HepG2 (cell line): ENCODE data around the gene RHBDL1. TPM values are rescaled to one million over a fixed set of nuclear protein-coding genes. Genes with fewer than 3 reads are reported as not detected.

Experiments used
- ARNT2 ChIP-seq: sonication (generic); formaldehyde crosslinking; IDR thresholded peaks from 2 replicates; pipeline ENCODE4 v1.8.0; 2022; ENCODE audit warnings: mild to moderate bottlenecking, low read depth, missing genetic modification reagents, moderate library complexity
- DR1 ChIP-seq: sonication (generic); formaldehyde crosslinking; IDR thresholded peaks from 2 replicates; pipeline ENCODE4 v1.8.0; 2021; ENCODE audit warnings: mild to moderate bottlenecking, missing genetic modification reagents, inconsistent platforms
- ERF ChIP-seq: IDR thresholded peaks from 2 replicates; pipeline ENCODE4 v1.6.1; 2018; ENCODE audit warnings: missing biosample characterization, missing genetic modification reagents
- HIVEP1 ChIP-seq: sonication (generic); formaldehyde crosslinking; IDR thresholded peaks from 2 replicates; pipeline ENCODE4 v1.4.0; 2020; ENCODE audit warnings: mild to moderate bottlenecking, missing genetic modification reagents
- ISL2 ChIP-seq: sonication (generic); formaldehyde crosslinking; IDR thresholded peaks from 2 replicates; pipeline ENCODE4 v1.5.0; 2020; ENCODE audit warnings: missing genetic modification reagents
- MAFF ChIP-seq: IDR thresholded peaks from 2 replicates; pipeline ENCODE4 v1.6.1; 2011; ENCODE audit warnings: low read depth, low read length, improper control_type of control experiment
- PCBP2 ChIP-seq: fragments of 200-400 bp; formaldehyde crosslinking; optimal IDR thresholded peaks from 2 replicates; pipeline ENCODE3; 2018; ENCODE audit warnings: low read length, low read depth; ENCODE audit not compliant: poor library complexity, severe bottlenecking
- SMAD3 ChIP-seq: sonication (generic); formaldehyde crosslinking; IDR thresholded peaks from 2 replicates; pipeline ENCODE4 v1.4.0; 2020; ENCODE audit warnings: missing genetic modification reagents
- SNRNP70 ChIP-seq: fragments of 200-400 bp; formaldehyde crosslinking; IDR thresholded peaks from 2 replicates; pipeline ENCODE4 v1.6.1; 2017; ENCODE audit warnings: mild to moderate bottlenecking, low read depth, low read length, moderate library complexity
- SOX6 ChIP-seq, 2 experiments: fragments of 450-650 bp in 1 of 2; sonication (generic) in 1 of 2; formaldehyde crosslinking in 1 of 2; IDR thresholded peaks; 2 replicates each; pipeline versions ENCODE4 v1.4.0 to v1.6.1; 2017 to 2020; ENCODE audit warnings: antibody characterized with exemption in 1 of 2, mild to moderate bottlenecking in 1 of 2, missing genetic modification reagents in 1 of 2
- TP53 ChIP-seq: sonication (generic); formaldehyde crosslinking; conservative IDR thresholded peaks from 2 replicates; pipeline ENCODE4 v1.4.0; 2020; ENCODE audit warnings: missing genetic modification reagents
- ZNF136 ChIP-seq: sonication (generic); formaldehyde crosslinking; IDR thresholded peaks from 2 replicates; pipeline ENCODE4 v1.8.1; 2022; ENCODE audit warnings: low read depth, mild to moderate bottlenecking, moderate library complexity, missing genetic modification reagents
- ZNF263 ChIP-seq: sonication (generic); formaldehyde crosslinking; IDR thresholded peaks from 2 replicates; pipeline ENCODE4 v1.4.0; 2020; ENCODE audit warnings: missing genetic modification reagents
- ZNF552 ChIP-seq: sonication (generic); formaldehyde crosslinking; IDR thresholded peaks from 2 replicates; pipeline ENCODE4 v1.9.0; 2022; ENCODE audit warnings: missing genetic modification reagents, mild to moderate bottlenecking, borderline replicate concordance
- ZNF619 ChIP-seq: sonication (generic); formaldehyde crosslinking; IDR thresholded peaks from 2 replicates; pipeline ENCODE4 v1.4.0; 2020; ENCODE audit warnings: mild to moderate bottlenecking, missing genetic modification reagents
- polyA plus RNA-seq, 8 experiments: library from polyadenylated mRNA; depleted of rRNA in 3 of 8; stranded (reverse) in 7 of 8; unstranded in 1 of 8; fragments of >200 nt; fragmentation: Illumina TruSeq in 4 of 8; extraction: Trizol in 4 of 8; gene quantifications; 2 replicates each; pipeline versions ENCODE4 v1.2.1 to v1.2.3, GENCODE V29; 2011 to 2016; ENCODE audit warnings: low read depth in 4 of 8, missing spikeins in 1 of 8, mixed read lengths in 1 of 8; ENCODE audit not compliant: insufficient read depth in 1 of 8
- total RNA-seq, 5 experiments: library from RNA; depleted of rRNA; stranded (reverse); fragments of >200 nt; fragmentation: Illumina TruSeq; extraction: Trizol; gene quantifications; 2 replicates each; pipeline ENCODE4 v1.2.3, GENCODE V29; 2016; ENCODE audit warnings: low read depth in 1 of 5
- TF ChIP-seq, protein P1 (sequence below): sonication (generic); formaldehyde crosslinking; IDR thresholded peaks from 2 replicates; pipeline ENCODE4 v1.4.0; 2020; ENCODE audit warnings: missing genetic modification reagents
- TF ChIP-seq, protein P2 (sequence below): sonication (generic); formaldehyde crosslinking; IDR thresholded peaks from 2 replicates; pipeline ENCODE4 v1.4.0; 2020; ENCODE audit warnings: missing genetic modification reagents
- TF ChIP-seq, protein P3 (sequence below): sonication (generic); formaldehyde crosslinking; IDR thresholded peaks from 2 replicates; pipeline ENCODE4 v1.5.0; 2020; ENCODE audit warnings: mild to moderate bottlenecking, missing genetic modification reagents
- TF ChIP-seq, protein P4 (sequence below): sonication (generic); formaldehyde crosslinking; IDR thresholded peaks from 2 replicates; pipeline ENCODE4 v1.5.1; 2020; ENCODE audit warnings: mild to moderate bottlenecking, missing genetic modification reagents, moderate library complexity

Gene RHBDL1
- total and polyA plus RNA-seq, 2 of the 13 experiments (the other 11 are each of a cell fraction or from before 2014, with no cell fraction given): 1.8 to 3.8 TPM

DNA sequence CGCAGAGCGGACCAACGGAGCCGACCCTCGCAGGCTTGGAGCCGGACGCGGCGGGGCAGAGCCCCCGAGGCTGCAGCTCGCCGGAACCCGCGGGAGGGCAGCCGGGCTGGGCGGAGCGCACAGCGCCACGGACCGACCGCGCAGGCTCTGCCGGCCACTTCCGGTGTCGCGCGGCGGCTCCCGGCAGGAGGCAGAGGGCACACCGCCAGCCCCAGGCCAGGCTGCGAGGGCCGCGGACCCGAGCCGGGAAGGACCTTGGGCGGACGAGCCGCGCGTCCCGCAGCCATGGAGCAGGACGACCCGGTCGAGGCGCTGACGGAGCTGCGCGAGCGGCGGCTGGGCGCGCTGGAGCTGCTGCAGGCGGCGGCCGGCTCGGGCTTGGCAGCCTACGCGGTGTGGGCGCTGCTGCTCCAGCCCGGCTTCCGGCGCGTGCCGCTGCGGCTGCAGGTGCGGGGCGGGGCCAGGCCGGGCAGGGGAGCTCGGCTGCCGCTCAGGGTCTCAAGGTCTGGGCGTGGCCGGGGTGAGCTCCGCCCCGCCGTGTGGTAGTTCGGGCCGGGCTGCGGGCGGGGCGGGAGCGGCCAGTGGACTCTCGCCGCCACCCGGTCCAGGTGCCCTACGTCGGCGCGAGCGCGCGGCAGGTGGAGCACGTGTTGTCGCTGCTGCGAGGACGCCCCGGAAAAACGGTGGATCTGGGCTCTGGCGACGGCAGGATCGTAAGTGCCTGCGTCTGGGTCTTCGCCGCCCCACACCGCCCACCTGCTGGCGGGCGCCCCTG, 45.7 kb downstream of the RHBDL1 start, which contains the start of gene ANTKMT (continued):
- TF ChIP-seq MAFF (no peak), DR1 (CRISPR knock-in tag) (no peak), ZNF136 (CRISPR knock-in tag) (0 out of 2 replicates have a peak, but pooled peaks have one; percentile 28), TP53 (no peak), ZNF619 (CRISPR knock-in tag) (no peak; the same call in 1 of the 2 replicates), SMAD3 (CRISPR knock-in tag) (no peak), ERF (peak; percentile 9), ISL2 (CRISPR knock-in tag) (0 out of 2 replicates have a peak, but pooled peaks have one; percentile 11), HIVEP1 (peak; percentile 55; the same call in 1 of the 2 replicates), ZNF552 (CRISPR knock-in tag) (0 out of 2 replicates have a peak, but pooled peaks have one; percentile 63), PCBP2 (no peak), SNRNP70 (no peak), ARNT2 (CRISPR knock-in tag) (peak; percentile 93), ZNF263 (no peak), SOX6 (IDR thresholded peaks at IDR 0.05) (no peak), SOX6 (CRISPR knock-in tag; IDR thresholded peaks at IDR 0.05) (0 out of 2 replicates have a peak, but pooled peaks have one; percentile 19)
- TF ChIP-seq, protein P1, sequence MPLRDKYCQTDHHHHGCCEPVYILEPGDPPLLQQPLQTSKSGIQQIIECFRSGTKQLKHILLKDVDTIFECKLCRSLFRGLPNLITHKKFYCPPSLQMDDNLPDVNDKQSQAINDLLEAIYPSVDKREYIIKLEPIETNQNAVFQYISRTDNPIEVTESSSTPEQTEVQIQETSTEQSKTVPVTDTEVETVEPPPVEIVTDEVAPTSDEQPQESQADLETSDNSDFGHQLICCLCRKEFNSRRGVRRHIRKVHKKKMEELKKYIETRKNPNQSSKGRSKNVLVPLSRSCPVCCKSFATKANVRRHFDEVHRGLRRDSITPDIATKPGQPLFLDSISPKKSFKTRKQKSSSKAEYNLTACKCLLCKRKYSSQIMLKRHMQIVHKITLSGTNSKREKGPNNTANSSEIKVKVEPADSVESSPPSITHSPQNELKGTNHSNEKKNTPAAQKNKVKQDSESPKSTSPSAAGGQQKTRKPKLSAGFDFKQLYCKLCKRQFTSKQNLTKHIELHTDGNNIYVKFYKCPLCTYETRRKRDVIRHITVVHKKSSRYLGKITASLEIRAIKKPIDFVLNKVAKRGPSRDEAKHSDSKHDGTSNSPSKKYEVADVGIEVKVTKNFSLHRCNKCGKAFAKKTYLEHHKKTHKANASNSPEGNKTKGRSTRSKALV (CRISPR knock-in tag): no peak
- TF ChIP-seq, protein P2, sequence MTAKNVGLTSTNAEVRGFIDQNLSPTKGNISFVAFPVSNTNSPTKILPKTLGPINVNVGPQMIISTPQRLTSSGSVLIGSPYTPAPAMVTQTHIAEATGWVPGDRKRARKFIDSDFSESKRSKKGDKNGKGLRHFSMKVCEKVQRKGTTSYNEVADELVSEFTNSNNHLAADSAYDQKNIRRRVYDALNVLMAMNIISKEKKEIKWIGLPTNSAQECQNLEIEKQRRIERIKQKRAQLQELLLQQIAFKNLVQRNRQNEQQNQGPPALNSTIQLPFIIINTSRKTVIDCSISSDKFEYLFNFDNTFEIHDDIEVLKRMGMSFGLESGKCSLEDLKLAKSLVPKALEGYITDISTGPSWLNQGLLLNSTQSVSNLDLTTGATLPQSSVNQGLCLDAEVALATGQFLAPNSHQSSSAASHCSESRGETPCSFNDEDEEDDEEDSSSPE: peak; percentile 63; the same call in 1 of the 2 replicates
- TF ChIP-seq, protein P3, sequence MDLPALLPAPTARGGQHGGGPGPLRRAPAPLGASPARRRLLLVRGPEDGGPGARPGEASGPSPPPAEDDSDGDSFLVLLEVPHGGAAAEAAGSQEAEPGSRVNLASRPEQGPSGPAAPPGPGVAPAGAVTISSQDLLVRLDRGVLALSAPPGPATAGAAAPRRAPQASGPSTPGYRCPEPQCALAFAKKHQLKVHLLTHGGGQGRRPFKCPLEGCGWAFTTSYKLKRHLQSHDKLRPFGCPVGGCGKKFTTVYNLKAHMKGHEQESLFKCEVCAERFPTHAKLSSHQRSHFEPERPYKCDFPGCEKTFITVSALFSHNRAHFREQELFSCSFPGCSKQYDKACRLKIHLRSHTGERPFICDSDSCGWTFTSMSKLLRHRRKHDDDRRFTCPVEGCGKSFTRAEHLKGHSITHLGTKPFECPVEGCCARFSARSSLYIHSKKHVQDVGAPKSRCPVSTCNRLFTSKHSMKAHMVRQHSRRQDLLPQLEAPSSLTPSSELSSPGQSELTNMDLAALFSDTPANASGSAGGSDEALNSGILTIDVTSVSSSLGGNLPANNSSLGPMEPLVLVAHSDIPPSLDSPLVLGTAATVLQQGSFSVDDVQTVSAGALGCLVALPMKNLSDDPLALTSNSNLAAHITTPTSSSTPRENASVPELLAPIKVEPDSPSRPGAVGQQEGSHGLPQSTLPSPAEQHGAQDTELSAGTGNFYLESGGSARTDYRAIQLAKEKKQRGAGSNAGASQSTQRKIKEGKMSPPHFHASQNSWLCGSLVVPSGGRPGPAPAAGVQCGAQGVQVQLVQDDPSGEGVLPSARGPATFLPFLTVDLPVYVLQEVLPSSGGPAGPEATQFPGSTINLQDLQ: no peak; the same call in 1 of the 2 replicates
- TF ChIP-seq, protein P4, sequence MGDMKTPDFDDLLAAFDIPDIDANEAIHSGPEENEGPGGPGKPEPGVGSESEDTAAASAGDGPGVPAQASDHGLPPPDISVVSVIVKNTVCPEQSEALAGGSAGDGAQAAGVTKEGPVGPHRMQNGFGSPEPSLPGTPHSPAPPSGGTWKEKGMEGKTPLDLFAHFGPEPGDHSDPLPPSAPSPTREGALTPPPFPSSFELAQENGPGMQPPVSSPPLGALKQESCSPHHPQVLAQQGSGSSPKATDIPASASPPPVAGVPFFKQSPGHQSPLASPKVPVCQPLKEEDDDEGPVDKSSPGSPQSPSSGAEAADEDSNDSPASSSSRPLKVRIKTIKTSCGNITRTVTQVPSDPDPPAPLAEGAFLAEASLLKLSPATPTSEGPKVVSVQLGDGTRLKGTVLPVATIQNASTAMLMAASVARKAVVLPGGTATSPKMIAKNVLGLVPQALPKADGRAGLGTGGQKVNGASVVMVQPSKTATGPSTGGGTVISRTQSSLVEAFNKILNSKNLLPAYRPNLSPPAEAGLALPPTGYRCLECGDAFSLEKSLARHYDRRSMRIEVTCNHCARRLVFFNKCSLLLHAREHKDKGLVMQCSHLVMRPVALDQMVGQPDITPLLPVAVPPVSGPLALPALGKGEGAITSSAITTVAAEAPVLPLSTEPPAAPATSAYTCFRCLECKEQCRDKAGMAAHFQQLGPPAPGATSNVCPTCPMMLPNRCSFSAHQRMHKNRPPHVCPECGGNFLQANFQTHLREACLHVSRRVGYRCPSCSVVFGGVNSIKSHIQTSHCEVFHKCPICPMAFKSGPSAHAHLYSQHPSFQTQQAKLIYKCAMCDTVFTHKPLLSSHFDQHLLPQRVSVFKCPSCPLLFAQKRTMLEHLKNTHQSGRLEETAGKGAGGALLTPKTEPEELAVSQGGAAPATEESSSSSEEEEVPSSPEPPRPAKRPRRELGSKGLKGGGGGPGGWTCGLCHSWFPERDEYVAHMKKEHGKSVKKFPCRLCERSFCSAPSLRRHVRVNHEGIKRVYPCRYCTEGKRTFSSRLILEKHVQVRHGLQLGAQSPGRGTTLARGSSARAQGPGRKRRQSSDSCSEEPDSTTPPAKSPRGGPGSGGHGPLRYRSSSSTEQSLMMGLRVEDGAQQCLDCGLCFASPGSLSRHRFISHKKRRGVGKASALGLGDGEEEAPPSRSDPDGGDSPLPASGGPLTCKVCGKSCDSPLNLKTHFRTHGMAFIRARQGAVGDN (CRISPR knock-in tag): peak; percentile 96
